Measurements from ENCODE around the gene ZNF879.

ZNF879 gene
- long read RNA-seq: 0 reads

- Histone ChIP-seq H3K27me3 (ENCODE audit: insufficient read depth, poor library complexity, severe bottlenecking) (no peaks in the 10 kb centered on the region), H3K4me3 (replicated peaks; ENCODE audit: insufficient read depth, low read length) (peak within 1 kb of the TSS; percentile 46), H3K27ac (replicated peaks) (peak within 1 kb of the TSS; percentile 25; the same call in 1 of the 2 replicates)
- DNase-seq (ENCODE audit: low read depth in 1 of 2, low spot score in 1 of 2): peak; percentile 83 to 95
- TF ChIP-seq POLR2AphosphoS5 (IDR thresholded peaks at IDR 0.05; ENCODE audit: low read depth) (peak; percentile 54; the same call in 1 of the 2 replicates), GABPA (IDR thresholded peaks at IDR 0.05; ENCODE audit: low read depth) (0 out of 2 replicates have a peak, but pooled peaks have one; percentile 8), CTCF (IDR thresholded peaks at IDR 0.05; ENCODE audit: insufficient read depth, low read length) (no peak), SPI1 (IDR thresholded peaks at IDR 0.05; ENCODE audit: borderline replicate concordance, low read depth) (peak; percentile 5; the same call in 1 of the 2 replicates)
Observed at GRCh38 chr5:179023528-179024189, at the start of gene ZNF879. Gene ZNF879 (plus strand): TSS chr5:179023804. CDS start chr5:179025005, 1,201 bp downstream.

DNA sequence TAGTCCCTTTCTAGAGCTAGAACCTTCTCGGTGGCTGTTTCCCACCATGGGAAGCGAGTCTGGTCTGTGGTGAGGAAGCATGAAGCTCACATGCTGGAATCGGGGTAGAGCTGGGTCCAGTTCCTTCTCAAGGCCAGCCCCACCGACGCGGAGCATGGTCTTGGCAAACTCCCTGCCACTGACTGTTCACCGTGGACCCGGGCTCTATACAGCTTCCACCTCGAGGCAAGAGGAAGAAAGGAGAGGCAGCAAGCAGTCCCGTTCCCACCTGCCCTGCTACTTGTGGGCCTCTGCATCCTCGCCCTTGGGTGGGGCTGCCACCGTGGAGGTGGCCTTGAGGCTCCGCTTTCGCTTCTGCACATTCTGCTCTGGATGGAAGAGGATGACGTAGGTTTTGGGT lies 42.2 kb upstream of the ZNF879 start:
- no peak for TF ChIP-seq CTCF (IDR thresholded peaks at IDR 0.05; ENCODE audit: insufficient read depth, low read length)
- TF ChIP-seq SPI1 (IDR thresholded peaks at IDR 0.05; ENCODE audit: borderline replicate concordance, low read depth): no peak
- TF ChIP-seq, protein P1, sequence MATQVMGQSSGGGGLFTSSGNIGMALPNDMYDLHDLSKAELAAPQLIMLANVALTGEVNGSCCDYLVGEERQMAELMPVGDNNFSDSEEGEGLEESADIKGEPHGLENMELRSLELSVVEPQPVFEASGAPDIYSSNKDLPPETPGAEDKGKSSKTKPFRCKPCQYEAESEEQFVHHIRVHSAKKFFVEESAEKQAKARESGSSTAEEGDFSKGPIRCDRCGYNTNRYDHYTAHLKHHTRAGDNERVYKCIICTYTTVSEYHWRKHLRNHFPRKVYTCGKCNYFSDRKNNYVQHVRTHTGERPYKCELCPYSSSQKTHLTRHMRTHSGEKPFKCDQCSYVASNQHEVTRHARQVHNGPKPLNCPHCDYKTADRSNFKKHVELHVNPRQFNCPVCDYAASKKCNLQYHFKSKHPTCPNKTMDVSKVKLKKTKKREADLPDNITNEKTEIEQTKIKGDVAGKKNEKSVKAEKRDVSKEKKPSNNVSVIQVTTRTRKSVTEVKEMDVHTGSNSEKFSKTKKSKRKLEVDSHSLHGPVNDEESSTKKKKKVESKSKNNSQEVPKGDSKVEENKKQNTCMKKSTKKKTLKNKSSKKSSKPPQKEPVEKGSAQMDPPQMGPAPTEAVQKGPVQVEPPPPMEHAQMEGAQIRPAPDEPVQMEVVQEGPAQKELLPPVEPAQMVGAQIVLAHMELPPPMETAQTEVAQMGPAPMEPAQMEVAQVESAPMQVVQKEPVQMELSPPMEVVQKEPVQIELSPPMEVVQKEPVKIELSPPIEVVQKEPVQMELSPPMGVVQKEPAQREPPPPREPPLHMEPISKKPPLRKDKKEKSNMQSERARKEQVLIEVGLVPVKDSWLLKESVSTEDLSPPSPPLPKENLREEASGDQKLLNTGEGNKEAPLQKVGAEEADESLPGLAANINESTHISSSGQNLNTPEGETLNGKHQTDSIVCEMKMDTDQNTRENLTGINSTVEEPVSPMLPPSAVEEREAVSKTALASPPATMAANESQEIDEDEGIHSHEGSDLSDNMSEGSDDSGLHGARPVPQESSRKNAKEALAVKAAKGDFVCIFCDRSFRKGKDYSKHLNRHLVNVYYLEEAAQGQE (IDR thresholded peaks at IDR 0.05; ENCODE audit: insufficient replicate concordance, low read depth): no peak
- TF ChIP-seq POLR2AphosphoS5 (IDR thresholded peaks at IDR 0.05; ENCODE audit: low read depth): no peak
- TF ChIP-seq GABPA (IDR thresholded peaks at IDR 0.05; ENCODE audit: low read depth): no peak
- Histone ChIP-seq H3K4me3 (replicated peaks; ENCODE audit: insufficient read depth, low read length) (no peak overlapping the region), H3K27me3 (ENCODE audit: insufficient read depth, poor library complexity, severe bottlenecking) (no peaks in the 10 kb centered on the region), H3K27ac (replicated peaks) (no peak overlapping the region)
- DNase-seq (ENCODE audit: low read depth in 1 of 2, low spot score in 1 of 2): no peak

DNA sequence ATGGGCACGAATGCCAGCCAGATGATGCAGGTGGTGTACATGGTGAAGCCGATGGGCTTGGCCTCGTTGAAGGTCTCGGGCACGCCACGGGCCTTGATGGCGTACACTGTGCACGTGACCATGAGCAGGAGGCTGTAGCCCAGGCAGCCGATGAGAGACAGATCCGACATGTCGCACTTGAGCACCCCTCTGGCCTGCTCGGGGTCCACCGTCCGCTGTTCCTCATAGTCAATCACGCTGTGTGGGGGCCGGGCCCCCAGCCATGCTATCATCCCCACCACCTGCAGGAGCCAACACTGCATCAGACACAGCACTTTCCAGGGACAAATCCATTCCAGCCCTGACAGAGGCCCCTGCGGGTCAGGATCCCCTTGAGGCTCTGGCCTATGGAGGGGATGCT lies 40.7 kb upstream of the ZNF879 start:
- Histone ChIP-seq H3K27ac (replicated peaks) (no peak overlapping the region), H3K27me3 (ENCODE audit: insufficient read depth, poor library complexity, severe bottlenecking) (no peaks in the 10 kb centered on the region), H3K4me3 (replicated peaks; ENCODE audit: insufficient read depth, low read length) (no peak overlapping the region)
- no peak for TF ChIP-seq CTCF (IDR thresholded peaks at IDR 0.05; ENCODE audit: insufficient read depth, low read length)
- no peak for DNase-seq (ENCODE audit: low read depth in 1 of 2, low spot score in 1 of 2)

GRCh38 chr5:178983728-178984127 lies 39.9 kb upstream of the ZNF879 start:
- no peak for DNase-seq (ENCODE audit: low read depth in 1 of 2, low spot score in 1 of 2)
- Histone ChIP-seq H3K27ac (replicated peaks) (no peak overlapping the region), H3K4me3 (replicated peaks; ENCODE audit: insufficient read depth, low read length) (no peak overlapping the region), H3K27me3 (ENCODE audit: insufficient read depth, poor library complexity, severe bottlenecking) (no peaks in the 10 kb centered on the region)
- no peak for TF ChIP-seq SPI1 (IDR thresholded peaks at IDR 0.05; ENCODE audit: borderline replicate concordance, low read depth)
- TF ChIP-seq GABPA (IDR thresholded peaks at IDR 0.05; ENCODE audit: low read depth): no peak
- no peak for TF ChIP-seq POLR2AphosphoS5 (IDR thresholded peaks at IDR 0.05; ENCODE audit: low read depth)
- TF ChIP-seq CTCF (IDR thresholded peaks at IDR 0.05; ENCODE audit: insufficient read depth, low read length): no peak
- TF ChIP-seq, protein P1 (IDR thresholded peaks at IDR 0.05; ENCODE audit: insufficient replicate concordance, low read depth): no peak
